ENCODE measurements around the gene DYNC1I1. TPM values are rescaled to one million over a fixed set of nuclear protein-coding genes. Genes with fewer than 3 reads are reported as not detected.
A peak's percentile ranks its signal among the peaks of the same experiment; 100 is the strongest.

The DYNC1I1 gene
- total RNA-seq, 1 experiment from 2014 or later = 3.2 TPM

GRCh38 chr7:96075510-96076349, 303.4 kb downstream of the DYNC1I1 start:
- no peaks in the 10 kb centered on the region for H3K9me3 Mint-ChIP-seq
- no peak overlapping the region for H3K27ac ChIP-seq (ENCODE audit: insufficient read length, low read depth, low read length)

More at GRCh38 chr7:96075510-96076349, 303.4 kb downstream of the DYNC1I1 start:
- Histone ChIP-seq H3K4me2 (ENCODE audit: insufficient read depth, insufficient read length, low read length) (peak overlapping the region; percentile 97), H2BK20ac (ENCODE audit: low read depth, low read length, poor library complexity, severe bottlenecking) (no peak overlapping the region), H3K27me3 (ENCODE audit: insufficient read depth, low read length) (peaks cover 3% of the 10 kb centered on the region; the same call in 1 of the 2 replicates), H2BK120ac (ENCODE audit: low read depth, low read length, poor library complexity, severe bottlenecking) (no peak overlapping the region), H2BK15ac (ENCODE audit: low read depth, low read length) (no peak overlapping the region), H3K18ac (ENCODE audit: insufficient read length, low read depth, low read length) (no peak overlapping the region), H3K79me1 (ENCODE audit: insufficient read depth, low read depth, low read length, poor library complexity, severe bottlenecking) (no peaks in the 10 kb centered on the region), H2BK5ac (ENCODE audit: insufficient read length, low read length) (no peak overlapping the region), H2AFZ (ENCODE audit: low read length) (no peak overlapping the region), H3K79me2 (ENCODE audit: insufficient read depth, low read length) (no peaks in the 10 kb centered on the region), H4K91ac (ENCODE audit: insufficient read length, low read depth, low read length) (no peak overlapping the region), H3K23ac (ENCODE audit: insufficient read length, low read depth, low read length) (no peak overlapping the region), H3T11ph (ENCODE audit: low read length) (no peak overlapping the region), H4K20me1 (ENCODE audit: control insufficient read depth, insufficient read depth, insufficient read length) (no peaks in the 10 kb centered on the region), H4K5ac (ENCODE audit: insufficient read length, low read depth, low read length) (no peak overlapping the region), H2BK12ac (ENCODE audit: insufficient read length, low read depth, low read length) (no peak overlapping the region), H2AK5ac (ENCODE audit: insufficient read length, low read length) (no peak overlapping the region), H3K56ac (ENCODE audit: insufficient read length, low read depth, low read length) (no peak overlapping the region), H3K9ac (ENCODE audit: extremely low read depth, insufficient read length, low read length) (no peak overlapping the region), H3K9me3 (ENCODE audit: control insufficient read depth, low read depth, low read length) (no peaks in the 10 kb centered on the region), H3K4me1 (ENCODE audit: insufficient read depth, low read length) (no peaks in the 10 kb centered on the region), H3K4ac (ENCODE audit: low read depth, low read length) (no peak overlapping the region), H3K14ac (ENCODE audit: insufficient read depth, low read length) (no peak overlapping the region), H4K8ac (replicated peaks; ENCODE audit: insufficient read length, low read depth, low read length) (no peak overlapping the region), H3K23me2 (ENCODE audit: insufficient read length, low read depth, low read length, poor library complexity, severe bottlenecking) (peaks cover 8% of the 10 kb centered on the region)
- Mint-ChIP-seq H3K27me3 (ENCODE audit: low read depth) (peaks cover 20% of the 10 kb centered on the region), H3K4me3 (peak overlapping the region; percentile 78 to 88), H3K36me3 (ENCODE audit: insufficient read depth in 1 of 3, low read depth in 3 of 3) (no peaks in the 10 kb centered on the region), H3K4me1 (peaks cover 12% of the 10 kb centered on the region in 2 experiments; a peak in 3 of 4 replicates), H3K27ac (no peak overlapping the region; a peak in 1 of 7 replicates)
- peak; percentile 68 for DNase-seq
- WGBS (ENCODE audit: extremely low coverage, insufficient read length, low lambda C conversion rate) = no CpG with 5 or more reads among the region's 47 CpGs
- TF ChIP-seq CTCF (conservative IDR thresholded peaks at IDR 0.05) = peak; percentile 89
